Activated naive CD4-positive, alpha-beta T cell treated with anti-CD3 and anti-CD28 coated beads, Interleukin-2, amount 10 ng/mL, durations not matched to agents 7 days and 5 days (primary cell): ENCODE measurements around the gene KCNMA1.
"Not testable (repeated sequence)": the region's sequence is repeated elsewhere in the genome, so short reads cannot be mapped to it uniquely, and the experiment has no call there.

Source experiments
- CTCF ChIA-PET: fragments of 350-600 bp; sonication (Branson Sonifier 250); formaldehyde crosslinking; loops from one replicate; lab custom pipeline; 2021; ENCODE audit warnings: antibody characterized with exemption; lab: Charles Lee
- DNase-seq: peaks from one replicate; pipeline ENCODE4 v3.0.0-alpha.2; 2020
- H3K27ac Mint-ChIP-seq: one replicate; pipeline ENCODE4 v1.8.0; 2021; ENCODE audit warnings: mild to moderate bottlenecking, moderate library complexity, mixed read lengths
- H3K27me3 Mint-ChIP-seq: one replicate; pipeline ENCODE4 v1.8.0; 2021; ENCODE audit warnings: mild to moderate bottlenecking, mixed read lengths
- H3K36me3 Mint-ChIP-seq: one replicate; pipeline ENCODE4 v1.8.0; 2021; ENCODE audit warnings: mixed read lengths
- H3K4me1 Mint-ChIP-seq: one replicate; pipeline ENCODE4 v1.8.0; 2021; ENCODE audit warnings: mixed read lengths
- H3K4me3 Mint-ChIP-seq: one replicate; pipeline ENCODE4 v1.8.0; 2021; ENCODE audit warnings: mild to moderate bottlenecking, moderate library complexity, mixed read lengths
- H3K9me3 Mint-ChIP-seq: one replicate; pipeline ENCODE4 v1.8.0; 2021; ENCODE audit warnings: mixed read lengths

The KCNMA1 gene

GRCh38 chr10:77598606-77599005 lies 39.0 kb downstream of the KCNMA1 start:
- Mint-ChIP-seq H3K27ac (no peak overlapping the region), H3K4me3 (no peak overlapping the region), H3K4me1 (peaks cover 10% of the 10 kb centered on the region), H3K36me3 (no peaks in the 10 kb centered on the region), H3K9me3 (no peaks in the 10 kb centered on the region), H3K27me3 (peaks cover 7% of the 10 kb centered on the region)
- no peak for DNase-seq
- CTCF ChIA-PET, result no interaction called here

- H3K27me3 Mint-ChIP-seq, result peaks cover 4% of the 10 kb centered on the region
- CTCF ChIA-PET, result no interaction called here
- H3K4me1 Mint-ChIP-seq, result no peaks in the 10 kb centered on the region
- no peak overlapping the region for H3K4me3 Mint-ChIP-seq
- no peak for DNase-seq
- H3K9me3 Mint-ChIP-seq, result no peaks in the 10 kb centered on the region
- no peak overlapping the region for H3K27ac Mint-ChIP-seq
- no peaks in the 10 kb centered on the region for H3K36me3 Mint-ChIP-seq
Measured at GRCh38 chr10:77597560-77597959, 40.0 kb downstream of the KCNMA1 start.

GRCh38 chr10:77594471-77594783 lies 43.2 kb downstream of the KCNMA1 start:
- Mint-ChIP-seq H3K27me3 (peaks cover 3% of the 10 kb centered on the region), H3K9me3 (no peaks in the 10 kb centered on the region), H3K27ac (no peak overlapping the region), H3K4me1 (no peaks in the 10 kb centered on the region), H3K36me3 (no peaks in the 10 kb centered on the region), H3K4me3 (no peak overlapping the region)
- no peak for DNase-seq
- CTCF ChIA-PET, result no interaction called here

- Mint-ChIP-seq H3K27ac (no peak overlapping the region), H3K36me3 (no peaks in the 10 kb centered on the region), H3K9me3 (no peaks in the 10 kb centered on the region), H3K27me3 (peaks cover 3% of the 10 kb centered on the region), H3K4me1 (no peaks in the 10 kb centered on the region), H3K4me3 (no peak overlapping the region)
- no peak for DNase-seq
- CTCF ChIA-PET, result no interaction called here
Measured at GRCh38 chr10:77593771-77594470, 43.7 kb downstream of the KCNMA1 start.

- H3K36me3 Mint-ChIP-seq, result no peaks in the 10 kb centered on the region
- peaks cover 3% of the 10 kb centered on the region for H3K27me3 Mint-ChIP-seq
- H3K27ac Mint-ChIP-seq, result no peak overlapping the region
- no peaks in the 10 kb centered on the region for H3K4me1 Mint-ChIP-seq
- H3K9me3 Mint-ChIP-seq, result no peaks in the 10 kb centered on the region
- CTCF ChIA-PET, result no interaction called here
- no peak overlapping the region for H3K4me3 Mint-ChIP-seq
- DNase-seq, result no peak
Measured at GRCh38 chr10:77592946-77593636, 44.5 kb downstream of the KCNMA1 start.

DNA sequence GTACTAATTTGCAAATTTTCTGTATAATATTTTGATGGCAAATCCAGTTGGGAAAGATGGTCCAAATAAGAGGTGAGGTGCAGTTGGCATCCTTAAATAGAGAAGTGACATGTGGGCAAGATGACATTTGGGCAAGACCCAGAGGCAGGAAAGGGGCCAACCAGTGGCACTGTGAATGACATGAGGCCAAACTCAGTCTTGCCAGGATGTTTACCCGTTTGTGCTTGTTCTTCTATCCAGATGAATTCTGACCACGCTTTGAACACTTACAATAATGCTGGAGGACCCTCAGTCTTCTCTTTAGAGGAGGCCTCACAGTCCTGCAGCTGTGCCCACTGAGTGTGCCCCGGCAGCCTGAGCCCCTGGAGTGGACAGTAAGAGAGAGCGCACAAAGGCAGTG lies 45.1 kb downstream of the KCNMA1 start:
- no peak overlapping the region for H3K4me3 Mint-ChIP-seq
- H3K4me1 Mint-ChIP-seq, result no peaks in the 10 kb centered on the region
- no peak overlapping the region for H3K27ac Mint-ChIP-seq
- H3K27me3 Mint-ChIP-seq, result peaks cover 1% of the 10 kb centered on the region
- DNase-seq, result no peak
- H3K36me3 Mint-ChIP-seq, result no peaks in the 10 kb centered on the region
- CTCF ChIA-PET, result no interaction called here
- H3K9me3 Mint-ChIP-seq, result no peaks in the 10 kb centered on the region

DNA sequence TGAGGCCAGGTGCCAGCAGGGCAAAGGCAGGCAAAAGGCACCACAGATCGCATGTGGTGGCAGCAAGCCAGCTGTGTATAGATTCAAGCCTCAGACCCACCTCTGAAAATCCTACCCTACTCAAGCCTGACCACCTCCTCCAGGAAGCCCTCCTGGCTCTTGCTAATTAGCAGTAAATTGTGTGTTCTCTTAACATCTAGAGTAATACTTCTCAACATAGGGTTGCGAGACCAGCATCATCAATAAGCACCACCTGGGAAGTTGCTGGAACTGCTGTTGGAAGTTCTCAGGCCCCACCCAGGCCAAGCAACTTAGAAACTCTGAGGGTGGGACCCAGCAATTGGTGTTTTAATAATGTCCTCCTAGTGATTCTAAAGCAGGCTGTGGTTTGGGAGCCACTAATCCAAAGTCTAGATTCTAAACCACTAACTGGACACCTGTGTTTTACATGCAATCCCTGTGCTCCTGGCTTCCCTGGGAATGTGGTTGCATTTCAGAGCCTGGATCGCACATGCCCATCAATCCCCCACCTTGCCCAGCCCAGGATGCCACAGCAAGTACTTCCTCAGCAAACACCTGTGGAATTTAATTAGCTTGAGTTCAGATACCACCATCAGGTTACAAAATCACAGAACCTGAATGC lies 46.2 kb downstream of the KCNMA1 start:
- H3K9me3 Mint-ChIP-seq, result no peaks in the 10 kb centered on the region
- H3K4me3 Mint-ChIP-seq, result no peak overlapping the region
- CTCF ChIA-PET, result no interaction called here

GRCh38 chr10:77590344-77591237 lies 47.0 kb downstream of the KCNMA1 start:
- CTCF ChIA-PET, result interaction anchor here (0.6 kb wide), 1 partner anchor 1161 kb away, joined by 3 read pairs; no protein-coding TSS in a partner anchor
- H3K9me3 Mint-ChIP-seq, result no peaks in the 10 kb centered on the region
- no peak overlapping the region for H3K27ac Mint-ChIP-seq
- no peaks in the 10 kb centered on the region for H3K36me3 Mint-ChIP-seq
- no peaks in the 10 kb centered on the region for H3K27me3 Mint-ChIP-seq
- H3K4me1 Mint-ChIP-seq, result no peaks in the 10 kb centered on the region
- DNase-seq, result no peak
- H3K4me3 Mint-ChIP-seq, result no peak overlapping the region

More for the DNA sequence above, 46.2 kb downstream of the KCNMA1 start:
- Mint-ChIP-seq H3K27me3 (no peaks in the 10 kb centered on the region), H3K4me1 (no peaks in the 10 kb centered on the region), H3K36me3 (no peaks in the 10 kb centered on the region), H3K27ac (no peak overlapping the region)
- no peak for DNase-seq

GRCh38 chr10:77589703-77590102 lies 47.9 kb downstream of the KCNMA1 start:
- CTCF ChIA-PET, result interaction anchor here (0.6 kb wide), 1 partner anchor 1160 kb away, joined by 3 read pairs; no protein-coding TSS in a partner anchor

DNA sequence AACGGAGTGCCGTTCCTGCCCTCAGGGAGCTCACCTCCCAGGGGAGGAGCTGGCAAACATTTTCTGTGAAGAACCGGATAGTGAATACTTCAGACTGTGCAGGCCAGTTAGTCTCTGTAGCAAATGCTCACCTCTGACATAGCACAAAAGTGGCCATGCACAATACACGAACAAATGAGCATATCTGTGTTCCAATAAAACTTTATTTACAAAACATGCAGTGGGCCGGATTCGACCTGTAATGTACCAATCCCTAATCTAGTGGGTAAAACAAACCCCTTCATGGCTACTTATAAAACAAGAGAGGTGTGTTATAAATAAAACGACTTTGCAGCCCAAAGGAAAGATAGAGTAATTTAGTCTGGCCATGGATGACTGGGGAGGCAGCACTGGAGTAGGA lies 48.7 kb downstream of the KCNMA1 start:
- no peak overlapping the region for H3K27ac Mint-ChIP-seq
- DNase-seq, result no peak
- H3K9me3 Mint-ChIP-seq, result no peaks in the 10 kb centered on the region
- H3K4me1 Mint-ChIP-seq, result peaks cover under 1% of the 10 kb centered on the region
- H3K27me3 Mint-ChIP-seq, result no peaks in the 10 kb centered on the region
- H3K36me3 Mint-ChIP-seq, result no peaks in the 10 kb centered on the region
- H3K4me3 Mint-ChIP-seq, result no peak overlapping the region
- CTCF ChIA-PET, result no interaction called here

More at GRCh38 chr10:77589703-77590102, 47.9 kb downstream of the KCNMA1 start:
- not testable (repeated sequence) for H3K36me3 Mint-ChIP-seq, DNase-seq, H3K4me1 Mint-ChIP-seq, H3K27me3 Mint-ChIP-seq, H3K27ac Mint-ChIP-seq, H3K9me3 Mint-ChIP-seq, H3K4me3 Mint-ChIP-seq

- Mint-ChIP-seq H3K27ac (no peak overlapping the region), H3K27me3 (no peaks in the 10 kb centered on the region), H3K4me1 (peaks cover 4% of the 10 kb centered on the region), H3K4me3 (no peak overlapping the region), H3K36me3 (no peaks in the 10 kb centered on the region), H3K9me3 (no peaks in the 10 kb centered on the region)
- DNase-seq, result no peak
- CTCF ChIA-PET, result no interaction called here
Measured at GRCh38 chr10:77587416-77587790, 50.2 kb downstream of the KCNMA1 start.

DNA sequence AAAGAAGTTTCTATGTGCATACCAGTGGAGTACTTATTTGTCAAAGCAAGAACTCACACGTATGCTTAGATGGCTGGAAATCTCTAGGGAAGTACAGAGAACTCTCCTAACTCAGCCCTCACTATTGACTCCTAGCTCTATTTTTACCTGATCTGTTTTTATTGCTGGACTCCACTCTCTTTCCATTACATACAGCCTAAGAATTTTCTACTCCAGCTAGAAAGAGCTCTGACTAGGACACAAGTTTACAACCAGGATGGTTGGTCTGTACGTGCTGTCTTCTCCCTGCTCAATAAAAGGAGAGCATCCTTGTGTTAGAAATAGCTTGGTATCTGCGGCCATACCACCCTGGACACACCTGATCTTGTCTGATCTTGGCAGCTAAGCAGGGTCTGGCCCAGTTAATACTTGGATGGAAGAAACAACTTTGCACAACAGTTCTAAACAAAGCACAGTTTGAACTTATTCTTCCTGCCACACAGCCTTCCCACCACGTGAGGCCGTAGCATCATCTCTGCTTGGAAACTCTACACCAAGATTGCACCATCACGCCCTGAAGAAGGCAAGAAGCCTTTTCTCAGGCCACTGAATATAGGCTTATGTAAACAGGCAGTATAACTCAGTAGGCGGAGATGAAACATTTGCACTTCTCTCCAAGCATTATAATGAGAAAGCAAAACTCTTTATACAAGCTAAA lies 50.7 kb downstream of the KCNMA1 start:
- no peaks in the 10 kb centered on the region for H3K9me3 Mint-ChIP-seq
- CTCF ChIA-PET, result no interaction called here
- H3K27ac Mint-ChIP-seq, result no peak overlapping the region

GRCh38 chr10:77584938-77585337 lies 52.7 kb downstream of the KCNMA1 start:
- no peak overlapping the region for H3K4me3 Mint-ChIP-seq
- no peak overlapping the region for H3K27ac Mint-ChIP-seq
- H3K36me3 Mint-ChIP-seq, result no peaks in the 10 kb centered on the region
- no peak for DNase-seq
- peaks cover 4% of the 10 kb centered on the region for H3K4me1 Mint-ChIP-seq
- H3K9me3 Mint-ChIP-seq, result no peaks in the 10 kb centered on the region
- no peaks in the 10 kb centered on the region for H3K27me3 Mint-ChIP-seq
- CTCF ChIA-PET, result no interaction called here

More for the DNA sequence above, 50.7 kb downstream of the KCNMA1 start:
- no peak for DNase-seq
- Mint-ChIP-seq H3K4me3 (no peak overlapping the region), H3K27me3 (no peaks in the 10 kb centered on the region), H3K4me1 (peaks cover 4% of the 10 kb centered on the region), H3K36me3 (no peaks in the 10 kb centered on the region)

DNA sequence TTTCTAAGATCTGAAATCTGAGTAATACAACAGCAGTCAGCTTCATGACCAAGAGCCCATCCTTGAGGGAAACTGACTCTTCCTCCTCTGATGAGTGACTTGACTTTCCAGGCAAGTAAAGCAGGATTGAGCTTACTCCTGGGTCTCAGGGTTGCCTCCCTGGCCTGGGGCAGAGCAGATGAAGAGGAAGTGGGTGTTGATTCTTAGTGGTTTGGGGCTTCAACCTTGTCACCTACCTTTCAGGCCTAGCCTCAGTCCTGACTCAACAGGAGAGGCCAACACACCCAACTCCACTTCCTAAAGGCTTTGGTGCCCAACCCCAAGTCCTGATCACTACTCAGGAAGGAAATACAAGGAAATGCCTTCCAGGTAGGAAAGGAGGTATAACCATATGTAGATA lies 54.1 kb downstream of the KCNMA1 start:
- H3K27ac Mint-ChIP-seq, result no peak overlapping the region
- no peaks in the 10 kb centered on the region for H3K36me3 Mint-ChIP-seq
- CTCF ChIA-PET, result no interaction called here
- H3K4me3 Mint-ChIP-seq, result no peak overlapping the region
- no peak for DNase-seq
- H3K9me3 Mint-ChIP-seq, result no peaks in the 10 kb centered on the region
- H3K27me3 Mint-ChIP-seq, result no peaks in the 10 kb centered on the region
- peaks cover 4% of the 10 kb centered on the region for H3K4me1 Mint-ChIP-seq
